HG03097 (cell line): ENCODE measurements around the gene RCAN2.

Experiments used
- ATAC-seq: cut with Tn5 transposase; IDR thresholded peaks from one replicate; pipeline ENCODE4 v1.9.1; 2021; ENCODE audit not compliant: unreplicated experiment, low FRiP score

The RCAN2 gene

DNA sequence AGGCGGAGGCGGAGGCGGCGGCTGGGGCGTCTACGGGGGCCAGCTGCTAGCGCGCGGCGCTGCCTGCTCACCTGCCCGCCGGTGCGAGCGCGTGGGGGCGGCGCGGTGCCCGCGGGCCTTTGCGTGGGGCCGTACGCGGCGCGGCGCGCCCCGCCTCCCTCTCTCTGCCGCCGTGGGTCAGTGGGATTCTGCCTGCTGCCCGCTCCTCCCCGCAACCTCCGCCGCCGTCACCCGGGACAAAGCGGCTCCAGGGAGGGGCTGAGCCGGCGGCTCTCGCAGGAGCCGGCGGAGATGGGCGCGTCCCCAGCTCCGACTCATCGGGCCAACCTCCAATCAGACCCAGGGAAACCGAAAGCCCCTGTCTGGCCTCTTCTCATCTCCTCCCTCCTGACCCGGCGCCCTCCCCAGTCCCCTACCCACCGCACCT, at the start of gene RCAN2:
RCAN2 (minus strand) TSS at position 249 of the 427 bp plus-strand sequence.
- no peak for ATAC-seq

- no peak for ATAC-seq
Measured at GRCh38 chr6:46539866-46540265, 48.6 kb upstream of the RCAN2 start.

DNA sequence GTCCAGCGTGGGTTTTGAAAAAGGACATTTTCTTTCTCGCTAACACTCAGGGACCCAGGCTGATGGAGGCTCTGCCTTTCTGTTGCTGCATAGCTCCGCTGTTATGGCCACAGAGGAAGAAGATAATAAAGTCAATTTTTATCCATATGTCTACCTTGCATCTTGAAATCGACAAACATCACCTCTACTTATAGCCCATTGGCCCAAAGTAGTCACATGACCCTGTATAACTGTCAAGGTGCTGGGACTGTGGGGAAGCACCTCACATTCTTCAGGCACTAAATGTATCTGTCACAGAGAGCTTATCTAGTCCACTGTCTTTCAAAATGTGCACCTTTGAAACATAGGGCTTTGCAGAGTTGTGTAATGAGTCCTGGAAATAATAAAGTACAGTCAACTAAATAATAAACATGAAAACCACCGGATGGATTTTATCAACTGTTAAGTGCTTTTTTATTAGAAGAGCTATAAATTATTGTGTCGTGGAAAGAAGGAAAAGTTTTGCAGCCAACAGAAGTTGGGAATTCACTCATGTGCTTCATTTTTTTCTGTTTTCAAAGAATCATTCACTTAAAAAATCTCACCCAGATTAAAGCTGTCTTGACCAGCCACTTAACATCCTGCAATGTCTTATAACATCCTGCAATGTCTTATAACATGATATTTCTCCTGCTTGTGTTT, 47.7 kb upstream of the RCAN2 start:
- no peak for ATAC-seq

DNA sequence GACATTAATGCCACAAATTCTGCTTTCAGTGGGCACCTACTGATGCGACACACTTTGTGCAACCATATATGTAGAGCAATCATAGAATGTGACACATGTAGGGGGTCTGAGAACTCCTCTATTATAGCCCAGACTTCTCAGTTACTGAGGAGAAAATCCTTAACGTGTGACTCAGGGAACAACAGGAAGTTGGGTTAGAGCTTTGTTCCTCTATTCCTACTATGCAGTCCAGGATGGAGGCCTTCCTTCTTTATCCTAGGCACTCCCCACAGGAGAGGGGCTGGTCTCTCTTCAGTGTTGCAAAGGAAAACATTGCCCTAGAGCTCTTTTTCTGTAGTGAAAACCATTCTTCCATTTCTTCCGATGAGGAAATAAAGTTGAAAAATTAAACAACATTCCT, 39.6 kb upstream of the RCAN2 start:
- ATAC-seq, result no peak

DNA sequence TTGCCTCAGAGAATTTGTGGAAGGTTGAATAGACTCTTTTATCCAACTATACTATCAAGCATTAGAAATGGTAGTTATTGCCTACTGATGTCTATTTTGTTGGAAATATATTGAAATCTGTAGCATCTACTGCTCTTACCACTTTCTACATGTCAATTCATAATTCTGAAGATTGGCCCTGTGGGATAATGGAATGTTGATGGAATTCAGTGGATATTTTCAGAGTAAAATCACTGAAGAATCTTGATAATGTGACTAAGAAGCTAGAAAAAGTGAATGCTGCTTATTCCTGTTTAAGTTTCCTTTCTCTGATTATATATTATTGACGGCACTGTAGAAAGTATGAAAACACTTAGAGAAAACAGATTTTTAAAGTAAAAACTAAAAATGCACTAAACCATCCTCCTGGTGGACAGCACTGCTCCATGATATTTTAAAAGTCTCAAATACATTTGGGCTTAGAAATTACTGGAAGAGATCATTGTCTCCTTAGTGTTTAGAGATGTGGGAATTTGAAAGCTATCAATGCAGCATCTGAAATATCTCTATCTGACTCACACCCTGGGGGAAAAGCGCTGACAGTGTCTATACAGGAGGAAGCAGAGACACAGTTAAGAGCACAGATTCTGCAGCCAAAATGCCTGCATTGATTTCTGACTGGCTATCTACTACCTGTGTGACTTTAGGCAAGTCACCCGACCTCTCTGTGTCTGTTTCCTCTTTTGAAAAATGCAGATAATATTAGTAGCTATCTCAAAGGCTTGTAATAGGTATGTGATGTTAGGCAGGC, 37.9 kb upstream of the RCAN2 start:
- no peak for ATAC-seq

DNA sequence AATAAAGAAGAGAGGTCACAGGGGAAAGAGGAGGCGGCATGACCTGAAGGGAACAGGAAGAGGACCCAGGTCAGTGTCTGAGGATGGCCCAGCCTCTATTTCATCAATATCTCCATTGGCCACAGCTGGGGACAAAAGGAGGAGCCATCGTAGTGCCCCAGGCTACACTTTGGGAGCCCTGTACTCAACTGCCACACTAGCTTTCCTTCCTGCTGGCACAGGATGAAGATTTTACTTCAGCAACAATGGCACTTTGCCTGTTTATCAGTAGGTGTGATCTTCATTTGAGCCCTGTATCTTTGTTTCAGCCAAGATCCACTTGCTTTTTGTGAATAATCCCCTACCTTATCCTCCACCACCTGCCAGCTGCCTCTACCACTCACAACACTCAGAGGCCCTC, 35.4 kb upstream of the RCAN2 start:
- ATAC-seq, result no peak

DNA sequence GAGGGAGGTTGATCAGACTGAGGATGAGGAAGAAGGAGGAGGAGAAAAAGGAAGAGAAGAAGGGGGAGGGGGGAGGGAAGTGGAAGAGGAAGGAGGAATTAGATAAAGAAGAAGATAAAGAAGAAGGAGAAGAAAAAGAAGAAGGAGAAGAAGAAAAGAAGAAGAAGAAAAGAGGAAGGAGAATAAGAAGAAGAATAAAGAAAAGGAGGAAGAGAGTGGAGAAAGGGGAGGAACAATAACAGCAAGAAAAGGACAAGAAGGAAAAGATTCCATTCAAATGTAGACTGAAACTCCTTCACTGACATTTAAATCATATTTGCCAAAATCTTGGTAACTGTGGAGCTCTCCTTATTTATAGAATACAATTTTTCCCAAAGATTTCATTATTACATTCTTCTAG, 34.3 kb upstream of the RCAN2 start:
- no peak for ATAC-seq

DNA sequence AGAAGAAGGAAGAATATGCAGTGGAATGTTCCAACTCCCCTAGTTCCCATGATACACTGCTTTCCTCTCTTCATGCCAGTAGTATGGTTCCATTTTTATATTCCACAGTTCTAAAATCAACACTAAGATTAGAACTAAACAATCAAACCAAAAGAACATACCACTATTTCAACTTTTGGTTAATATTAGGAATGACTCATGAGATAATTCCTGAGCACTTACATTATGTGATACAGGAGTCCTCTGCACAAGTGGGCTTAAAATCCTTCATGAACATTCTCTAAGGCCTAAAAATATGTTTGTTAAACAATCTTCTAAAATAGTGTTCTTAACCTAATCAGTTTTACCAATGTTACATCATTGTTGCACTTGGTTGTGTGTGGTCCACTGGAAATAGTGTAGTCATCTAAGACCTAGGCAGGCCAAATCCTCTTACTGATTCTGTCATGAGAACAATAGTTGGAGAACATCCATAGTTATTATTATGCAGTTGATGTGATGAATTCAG, 30.3 kb upstream of the RCAN2 start:
- ATAC-seq, result no peak

- ATAC-seq, result no peak
Measured at GRCh38 chr6:46517202-46517601, 26.0 kb upstream of the RCAN2 start.

DNA sequence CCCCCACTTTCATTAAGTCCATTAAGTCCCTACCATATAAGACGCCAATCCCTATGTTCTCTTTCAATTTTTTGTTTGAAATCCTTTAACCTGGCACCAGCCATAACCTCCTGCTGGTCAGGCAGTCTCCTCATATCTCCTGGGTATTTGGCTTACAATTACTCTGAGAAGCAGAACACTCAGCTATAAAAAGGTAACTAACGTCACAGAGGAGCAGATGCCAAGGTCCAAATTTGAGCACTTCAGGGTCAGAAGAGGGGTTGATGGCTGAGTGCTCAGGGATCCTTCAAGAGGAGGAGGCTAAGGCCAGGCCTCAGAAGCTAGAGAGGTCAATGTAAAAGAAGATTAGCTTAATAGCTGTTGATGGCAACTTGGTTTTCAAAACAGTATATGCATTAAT, 22.3 kb upstream of the RCAN2 start:
- ATAC-seq, result no peak

GRCh38 chr6:46511320-46511719, 20.1 kb upstream of the RCAN2 start:
- ATAC-seq, result no peak

DNA sequence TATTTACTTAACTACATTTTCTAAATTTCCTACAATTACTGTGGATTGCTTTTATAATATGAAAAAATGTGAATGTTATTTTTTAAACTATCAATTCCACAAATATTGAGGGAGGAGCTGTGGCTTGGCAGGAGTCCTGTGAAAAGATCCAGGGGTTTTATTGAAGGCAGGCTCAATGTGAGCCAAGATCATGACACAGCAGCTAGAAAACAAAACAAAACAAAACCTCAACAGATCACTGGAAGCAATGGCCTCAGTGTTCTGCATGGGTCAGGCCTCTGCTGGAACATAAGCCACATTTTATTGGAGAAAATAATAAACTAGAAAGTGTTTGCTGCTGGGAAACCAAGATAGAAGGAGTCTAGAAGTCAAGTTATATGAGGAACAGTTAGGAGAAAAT, 19.4 kb upstream of the RCAN2 start:
- no peak for ATAC-seq

DNA sequence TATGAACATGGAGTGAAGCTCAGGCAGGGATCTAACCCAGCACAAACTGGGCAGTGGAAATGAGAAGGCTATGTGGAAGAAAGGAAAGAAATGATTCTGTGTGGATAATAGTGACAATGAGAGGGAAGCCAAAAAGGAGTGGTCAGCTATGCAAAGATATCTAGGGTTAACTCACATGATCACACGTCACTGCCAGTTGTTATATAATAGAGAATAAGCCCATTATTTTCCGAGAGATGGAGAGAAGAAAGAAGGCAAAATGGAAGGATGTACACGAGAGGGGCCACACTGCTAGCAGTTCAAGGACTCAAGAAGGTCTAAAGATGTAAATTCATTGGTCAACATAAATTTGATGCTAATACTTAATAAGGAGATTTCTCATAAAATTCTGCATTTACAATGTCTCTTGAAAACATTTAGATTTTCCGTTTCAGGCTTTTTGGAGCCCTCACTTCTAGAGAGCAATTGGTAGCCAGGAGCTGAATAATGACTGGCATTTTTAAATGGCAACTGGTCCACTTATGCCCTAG, 18.8 kb upstream of the RCAN2 start:
- ATAC-seq, result no peak

DNA sequence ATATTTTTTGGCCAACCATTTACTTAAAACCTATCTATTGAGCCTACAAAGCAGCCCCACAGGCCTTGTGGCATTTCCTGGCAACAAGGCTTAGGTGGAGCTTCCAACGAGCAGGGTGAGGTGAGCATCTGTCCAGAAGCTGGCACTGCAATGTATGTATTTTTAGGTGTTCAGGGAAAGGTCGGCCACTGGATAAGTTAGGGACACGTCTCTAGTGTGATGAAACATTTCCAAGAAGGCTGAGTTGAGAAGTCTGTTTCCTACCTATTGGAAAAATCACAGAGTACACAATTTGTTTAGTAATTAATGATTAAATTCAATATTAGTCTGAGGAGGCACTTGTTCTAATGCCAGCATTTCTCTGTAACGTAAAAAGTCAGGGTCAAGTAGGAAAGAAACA, 17.8 kb upstream of the RCAN2 start:
- no peak for ATAC-seq

- no peak for ATAC-seq
Measured at GRCh38 chr6:46507426-46507825, 16.2 kb upstream of the RCAN2 start.

DNA sequence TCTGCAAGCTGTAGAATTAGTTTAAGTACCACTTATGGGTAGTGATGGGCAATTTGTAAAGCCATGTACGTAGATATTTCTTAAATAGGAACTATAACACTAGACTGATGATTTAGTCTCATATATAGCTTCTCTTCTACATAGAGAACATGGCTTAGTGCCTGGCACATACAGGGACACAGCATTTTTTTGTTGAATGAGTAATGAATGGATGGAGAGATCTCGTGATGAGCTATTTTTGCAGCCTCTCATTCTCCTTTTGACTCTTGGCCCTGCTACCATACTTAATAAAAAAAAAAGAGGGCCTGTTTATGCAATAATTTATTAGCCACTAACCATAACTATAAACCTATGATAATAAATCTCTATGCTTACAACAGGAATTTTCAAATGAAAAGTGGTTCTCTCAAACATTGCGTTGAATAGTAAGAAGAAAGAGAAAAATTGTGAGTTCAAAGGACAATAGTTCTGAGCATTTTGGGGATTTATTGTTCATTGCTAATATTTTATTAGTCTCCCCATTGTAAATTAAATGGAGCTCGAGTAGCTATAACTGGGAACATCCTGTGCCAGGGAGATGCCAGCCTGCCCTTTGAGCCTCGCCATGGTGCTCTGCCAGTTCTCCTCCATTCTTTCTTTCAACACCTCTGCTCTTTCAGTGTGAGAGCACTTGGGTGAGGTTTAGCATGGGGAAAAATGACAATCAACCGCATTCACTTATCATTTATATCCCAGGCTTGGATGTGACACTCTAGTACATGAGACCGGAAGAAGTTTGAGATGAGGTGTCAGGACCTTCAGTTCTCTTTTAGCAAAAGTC, 14.7 kb upstream of the RCAN2 start:
- no peak for ATAC-seq

DNA sequence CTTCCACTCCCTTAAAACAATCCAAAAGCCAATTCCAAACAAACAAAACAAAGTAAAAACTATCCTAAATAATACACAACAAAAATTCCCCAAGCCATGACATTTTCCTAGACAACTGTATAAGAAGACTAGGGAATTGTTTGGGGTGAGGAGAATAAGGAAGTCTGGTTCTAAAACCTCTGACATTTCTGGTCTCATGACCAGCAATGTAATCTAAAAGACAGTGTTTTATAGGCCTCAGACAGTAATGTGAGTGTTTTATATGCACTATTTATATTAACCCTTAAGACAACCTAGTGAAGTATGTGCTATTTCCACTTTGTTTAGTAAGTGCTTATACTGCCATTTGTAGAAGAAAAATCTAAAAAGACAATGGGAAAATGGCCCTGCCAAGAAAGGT, 13.0 kb upstream of the RCAN2 start:
- ATAC-seq, result no peak

GRCh38 chr6:46502486-46503119, 11.4 kb upstream of the RCAN2 start:
- no peak for ATAC-seq

GRCh38 chr6:46501136-46502089, 10.2 kb upstream of the RCAN2 start:
- ATAC-seq, result no peak
